ENCODE data around the gene BAHD1.
"Not testable (repeated sequence)": the region's sequence is repeated elsewhere in the genome, so short reads cannot be mapped to it uniquely, and the experiment has no call there.

Gene BAHD1

DNA sequence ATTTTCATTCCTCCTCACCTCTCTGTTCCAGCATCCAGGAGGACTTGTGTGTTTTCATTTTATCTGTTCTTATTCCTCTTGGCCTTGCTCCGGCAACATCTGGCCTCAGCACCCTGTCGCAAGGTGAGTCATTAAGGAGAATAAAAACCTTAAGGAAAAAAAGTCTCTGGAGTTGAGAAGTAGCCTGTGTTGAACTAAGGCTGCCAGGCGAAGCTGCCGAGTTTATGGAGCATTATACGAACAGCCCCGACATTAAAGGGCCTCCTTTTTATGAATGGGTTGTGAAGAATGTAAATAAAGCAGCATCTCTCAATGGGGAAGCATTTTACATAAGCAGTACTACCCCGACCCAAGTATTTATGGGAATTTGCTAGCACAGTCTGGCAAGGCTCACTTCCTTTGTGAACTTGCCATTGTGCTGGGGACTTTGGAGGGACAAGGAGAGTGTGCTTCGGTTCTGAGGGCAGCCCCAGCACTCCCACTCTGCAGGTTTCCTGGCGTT is 4.7 kb downstream of the BAHD1 start:
- no peak for DNase-seq (ENCODE audit: low spot score)

DNA sequence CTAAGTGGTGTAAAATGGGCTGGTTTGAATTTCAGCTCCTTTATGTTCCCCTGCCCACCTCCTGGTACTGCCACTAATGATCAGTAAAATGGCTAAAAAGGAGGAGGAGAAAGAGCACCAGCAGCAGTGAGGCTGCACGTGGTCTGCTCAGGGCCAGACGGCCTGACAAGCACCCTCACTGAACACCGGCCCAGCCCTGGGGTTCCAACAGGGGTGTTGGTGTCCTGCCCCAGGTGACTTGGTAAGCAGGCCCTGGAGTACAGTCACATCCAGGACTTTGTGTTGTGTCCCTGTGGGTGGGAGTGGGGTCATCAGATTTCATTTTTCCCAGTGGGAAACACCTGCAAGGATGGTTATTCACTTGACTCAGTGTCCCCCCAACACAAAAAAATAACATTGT is 5.4 kb downstream of the BAHD1 start:
- DNase-seq (ENCODE audit: low spot score) = no peak

DNA sequence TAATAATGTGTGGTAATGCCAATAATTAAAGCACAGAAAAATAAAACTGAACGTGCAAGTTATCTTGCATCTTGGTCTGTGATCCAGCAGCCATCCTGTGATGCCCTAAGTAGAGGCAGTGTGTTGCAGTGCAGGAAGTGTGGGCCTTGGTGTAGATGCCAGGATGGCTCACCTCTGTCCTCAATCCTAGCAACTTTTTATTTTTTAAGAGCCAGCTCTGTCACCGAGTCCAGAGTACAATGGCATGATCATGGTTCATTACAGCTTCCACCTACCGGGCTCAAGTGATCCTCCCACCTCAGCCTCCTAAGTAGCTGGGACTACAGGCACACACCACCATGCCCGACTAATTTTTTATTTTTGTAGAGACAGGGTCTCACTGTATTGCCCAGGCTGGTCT is 7.6 kb downstream of the BAHD1 start:
- no peak for DNase-seq (ENCODE audit: low spot score)

DNA sequence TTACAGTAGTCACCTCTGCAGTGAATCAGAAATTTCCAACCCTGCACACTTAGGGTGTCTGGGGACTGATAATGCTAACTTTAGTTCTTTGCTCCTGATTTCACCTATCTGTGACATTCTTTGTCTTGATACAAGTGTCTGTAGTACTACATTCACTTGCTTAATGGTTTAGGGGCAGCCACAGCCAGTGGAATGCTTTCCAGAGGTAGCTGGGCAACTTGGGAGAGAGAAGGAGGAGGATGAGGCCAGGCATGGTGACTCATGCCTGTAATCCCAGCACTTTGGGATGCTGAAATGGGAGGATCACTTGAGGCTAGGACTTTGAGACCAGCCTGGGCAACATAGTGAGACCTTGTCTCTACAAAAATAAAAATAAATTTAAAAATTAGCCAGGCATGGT is 8.5 kb downstream of the BAHD1 start:
- no peak for DNase-seq (ENCODE audit: low spot score)

DNA sequence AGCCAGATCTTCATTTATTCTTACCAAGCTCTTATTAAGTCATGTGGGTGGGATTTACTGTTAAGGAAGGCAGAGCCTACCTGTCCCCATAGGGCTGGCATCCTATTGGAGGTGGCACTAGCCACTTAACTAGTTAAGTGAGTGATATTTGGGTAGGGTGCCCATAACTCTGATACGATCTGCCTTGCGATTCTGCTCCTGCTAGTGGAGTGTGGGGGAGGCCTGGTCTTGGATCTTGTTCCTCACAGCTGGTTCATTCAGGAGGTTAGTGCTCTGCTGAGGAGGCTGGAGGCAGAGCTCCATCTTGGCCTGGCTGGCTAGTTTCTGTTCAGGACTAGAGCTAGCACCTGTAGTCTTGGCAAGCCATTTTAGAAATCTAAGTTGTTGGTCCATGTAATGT is 9.3 kb downstream of the BAHD1 start:
- no peak for DNase-seq (ENCODE audit: low spot score)

DNA sequence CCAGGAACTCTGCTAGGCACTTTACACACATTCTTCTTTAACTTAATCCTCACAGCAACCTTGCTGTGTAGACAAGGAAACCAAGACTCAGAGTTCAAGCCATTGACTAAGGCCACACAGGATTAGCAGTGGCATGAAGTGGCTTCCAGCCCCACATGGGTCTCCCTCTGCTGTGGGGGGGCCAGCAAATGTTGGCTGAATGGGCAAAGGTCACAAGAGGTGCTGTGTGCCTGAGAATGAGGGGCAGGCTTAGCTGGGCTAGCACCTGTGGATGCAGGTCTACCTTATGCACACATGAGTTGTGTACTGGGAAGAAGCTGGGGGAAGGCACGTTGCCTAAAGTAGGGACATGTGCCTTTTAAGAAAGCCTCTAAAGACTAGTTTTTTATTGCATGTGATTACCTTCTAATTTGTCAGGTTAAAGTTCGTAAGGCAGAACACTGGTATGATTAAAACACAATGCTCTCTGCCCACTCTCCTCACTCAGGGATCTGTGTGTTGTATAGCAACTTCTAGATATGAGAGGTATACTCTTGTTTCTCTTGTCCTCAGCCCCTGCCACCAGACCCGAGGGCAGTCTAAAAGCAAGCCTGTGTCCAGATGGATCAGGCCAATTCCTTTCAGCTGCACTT is 10.9 kb downstream of the BAHD1 start:
- no peak for DNase-seq (ENCODE audit: low spot score)

DNA sequence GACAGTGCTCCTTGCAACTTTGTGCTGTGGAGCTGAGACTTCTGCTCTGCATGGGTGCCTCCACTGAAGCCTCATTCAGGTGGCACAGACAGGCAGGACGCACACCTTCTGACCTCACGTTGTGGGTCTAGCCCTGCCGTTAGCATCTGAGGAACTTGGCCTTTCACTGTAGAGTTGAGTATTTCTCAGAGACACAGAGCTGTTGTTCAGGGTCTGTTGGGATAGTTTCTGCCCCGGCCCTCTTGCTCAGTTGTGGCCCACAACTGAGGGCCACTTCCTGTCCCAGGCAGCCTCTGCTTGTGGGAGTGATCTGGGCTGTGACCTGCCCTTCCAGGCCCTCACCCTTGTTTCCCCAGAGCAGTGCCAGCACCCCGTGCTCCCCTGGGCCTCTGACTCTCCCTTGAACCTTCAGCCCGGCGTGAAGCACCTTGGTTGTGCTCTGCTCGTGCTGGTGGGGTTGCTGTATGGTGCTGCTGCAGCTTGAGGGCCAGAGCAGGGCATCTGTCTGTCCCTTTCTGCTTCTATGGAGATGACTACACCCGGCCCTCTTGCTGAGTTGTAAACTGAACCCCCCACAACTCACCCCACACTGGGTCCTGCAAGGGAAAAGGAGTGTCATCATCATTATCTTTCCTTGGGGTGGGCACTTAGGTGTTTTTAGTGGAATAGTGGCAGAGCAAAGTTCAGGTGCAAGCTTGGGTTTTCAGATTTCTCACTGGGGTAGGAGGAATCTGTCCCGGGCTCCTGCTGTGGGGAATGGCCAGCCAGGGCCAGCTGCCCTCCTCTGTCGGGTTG is 11.7 kb downstream of the BAHD1 start:
- DNase-seq (ENCODE audit: low spot score) = no peak

DNA sequence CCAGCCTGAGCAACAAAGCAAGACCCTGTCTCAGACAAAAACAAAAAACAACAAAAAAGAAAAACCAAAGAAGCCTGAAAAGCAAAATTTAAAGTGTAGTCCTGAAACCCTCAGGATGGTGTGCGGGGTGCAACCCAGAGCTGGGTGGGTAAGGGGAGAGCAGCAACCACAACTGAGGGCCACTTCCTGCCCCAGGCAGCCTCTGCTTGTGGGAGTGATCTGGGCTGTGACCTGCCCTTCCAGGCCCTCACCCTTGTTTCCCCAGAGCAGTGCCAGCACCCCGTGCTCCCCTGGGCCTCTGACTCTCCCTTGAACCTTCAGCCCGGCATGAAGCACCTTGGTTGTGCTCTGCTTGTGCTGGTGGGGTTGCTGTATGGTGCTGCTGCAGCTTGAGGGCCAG is 13.2 kb downstream of the BAHD1 start:
- not testable (repeated sequence) for DNase-seq (ENCODE audit: low spot score)

DNA sequence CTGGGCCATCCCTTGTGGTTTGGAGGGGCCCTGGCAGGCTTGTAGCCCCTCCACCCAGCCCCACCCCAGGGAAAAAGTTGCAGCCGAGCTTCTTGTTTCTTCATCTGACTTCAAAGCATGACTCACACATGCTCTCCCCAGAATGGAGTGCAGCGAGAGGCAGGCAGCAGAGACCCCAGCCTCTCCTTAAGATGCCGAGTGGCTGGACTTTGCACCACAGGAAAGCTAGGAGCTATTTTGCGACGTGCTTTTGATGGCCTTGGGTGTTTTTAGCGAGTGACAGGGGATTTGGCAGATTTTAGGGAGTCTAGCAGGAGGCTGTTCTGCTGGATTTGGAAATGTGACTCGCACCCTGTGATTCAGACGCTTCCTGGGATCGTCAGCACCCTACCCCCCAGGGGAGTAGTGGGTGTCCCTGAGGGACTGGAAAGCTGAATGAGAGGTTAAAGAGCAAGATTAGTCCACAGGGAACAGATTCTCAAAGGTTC is 14.2 kb downstream of the BAHD1 start:
- no peak for DNase-seq (ENCODE audit: low spot score)

DNA sequence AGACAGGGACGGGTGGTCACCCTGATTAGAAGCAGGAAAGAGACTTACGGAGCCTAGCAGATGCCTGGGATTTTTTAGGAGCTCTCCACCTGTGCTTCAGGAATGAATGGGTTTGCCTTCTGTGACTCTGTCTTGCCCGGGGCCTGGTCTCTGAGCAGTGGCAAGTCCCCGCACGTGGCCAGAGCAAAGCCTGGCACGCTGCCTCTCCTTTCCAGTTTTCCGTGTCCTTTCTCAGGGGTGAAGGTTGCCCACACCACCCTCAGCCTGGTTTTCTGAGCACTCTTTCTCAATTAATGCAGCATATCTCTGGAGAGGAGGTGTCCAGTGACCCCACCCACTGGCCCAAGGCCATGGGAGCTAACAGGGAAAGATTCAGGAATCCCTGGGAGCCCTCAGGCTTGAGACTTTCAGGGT is 15.6 kb downstream of the BAHD1 start:
- no peak for DNase-seq (ENCODE audit: low spot score)

DNA sequence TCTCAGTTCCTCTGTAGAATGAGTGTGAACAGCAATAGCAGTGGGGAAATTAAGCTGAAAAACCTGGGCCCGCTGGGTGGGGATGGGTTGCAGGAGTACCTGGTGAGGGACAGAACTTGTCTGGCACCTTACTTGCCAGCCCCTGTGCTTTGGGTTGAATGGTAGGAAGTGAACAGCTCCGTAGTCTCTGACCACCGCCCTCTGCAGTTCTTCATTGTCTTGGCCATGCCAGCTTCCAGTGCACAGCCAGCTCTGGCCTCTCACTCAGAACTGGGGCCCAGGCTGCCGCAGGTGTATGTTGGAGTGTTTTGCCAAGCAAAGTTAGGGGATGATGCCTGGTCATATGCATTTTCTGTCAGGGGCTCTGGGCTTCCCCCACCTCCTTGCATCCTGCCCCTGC is 16.0 kb downstream of the BAHD1 start:
- DNase-seq (ENCODE audit: low spot score) = no peak

DNA sequence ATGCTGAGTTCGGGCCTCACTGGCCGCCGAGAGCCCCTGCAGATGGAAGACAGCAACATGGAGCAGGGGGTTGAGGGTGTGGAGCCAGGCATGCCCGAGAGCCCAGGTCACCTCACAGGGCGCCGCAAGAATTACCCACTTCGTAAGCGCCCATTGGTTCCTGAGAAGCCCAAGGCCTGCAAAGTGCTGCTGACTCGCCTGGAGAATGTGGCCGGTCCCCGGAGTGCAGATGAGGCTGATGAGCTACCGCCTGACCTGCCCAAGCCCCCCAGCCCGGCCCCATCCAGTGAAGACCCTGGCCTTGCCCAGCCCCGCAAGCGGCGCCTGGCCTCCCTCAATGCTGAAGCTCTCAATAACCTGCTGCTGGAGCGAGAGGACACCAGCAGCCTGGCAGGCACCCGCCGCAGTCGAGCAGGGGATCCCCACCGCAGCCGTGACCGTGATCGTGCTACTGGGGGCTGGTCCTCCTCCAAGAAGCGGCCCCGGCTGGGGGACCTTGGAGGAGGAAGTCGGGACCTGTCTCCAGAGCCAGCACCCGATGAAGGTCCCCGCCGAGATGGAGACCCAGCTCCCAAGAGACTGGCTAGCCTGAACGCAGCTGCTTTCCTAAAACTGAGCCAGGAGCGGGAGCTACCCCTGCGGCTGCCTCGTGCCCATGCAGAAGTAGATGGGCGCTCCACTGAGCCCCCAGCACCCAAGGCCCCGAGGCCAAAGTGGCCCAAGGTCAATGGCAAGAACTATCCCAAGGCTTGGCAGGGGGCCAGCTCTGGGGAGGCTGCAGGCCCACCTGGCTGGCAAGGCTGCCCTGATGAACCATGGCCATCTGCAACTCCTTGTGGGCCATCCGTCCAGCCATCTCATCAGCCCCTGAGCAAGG is 18.0 kb downstream of the BAHD1 start:
- DNase-seq (ENCODE audit: low spot score) = no peak

DNA sequence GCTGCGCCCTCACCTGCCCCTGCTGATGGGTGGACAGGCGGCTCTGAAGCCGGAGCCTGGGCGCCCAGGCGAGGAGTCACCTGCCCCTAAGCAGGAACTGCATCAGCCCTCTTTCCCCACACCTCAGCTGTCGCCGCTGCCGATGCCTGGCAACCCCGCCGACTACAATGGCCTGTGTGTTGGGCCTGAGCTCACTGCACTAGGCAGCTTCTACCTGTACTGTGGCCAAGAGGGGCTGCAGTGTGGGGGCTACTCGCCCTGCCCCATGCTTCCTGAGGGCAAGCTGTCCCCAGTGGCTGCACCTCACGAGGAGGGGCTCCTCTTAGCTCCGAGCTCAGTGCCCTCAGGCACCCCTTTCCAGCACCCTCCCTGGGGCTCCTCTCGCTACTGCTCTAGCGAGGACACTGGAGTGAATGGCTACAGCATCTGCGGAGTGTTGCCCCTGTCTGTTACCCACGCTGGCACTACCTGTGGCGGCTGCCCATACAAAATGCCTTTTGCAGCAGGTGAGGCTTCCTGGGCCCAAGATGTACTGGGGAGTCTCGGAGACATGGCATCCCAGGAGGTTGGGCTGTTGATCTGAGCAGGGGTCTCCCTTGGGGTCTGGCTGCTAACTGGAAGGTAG is 18.8 kb downstream of the BAHD1 start:
- DNase-seq (ENCODE audit: low spot score) = no peak

DNA sequence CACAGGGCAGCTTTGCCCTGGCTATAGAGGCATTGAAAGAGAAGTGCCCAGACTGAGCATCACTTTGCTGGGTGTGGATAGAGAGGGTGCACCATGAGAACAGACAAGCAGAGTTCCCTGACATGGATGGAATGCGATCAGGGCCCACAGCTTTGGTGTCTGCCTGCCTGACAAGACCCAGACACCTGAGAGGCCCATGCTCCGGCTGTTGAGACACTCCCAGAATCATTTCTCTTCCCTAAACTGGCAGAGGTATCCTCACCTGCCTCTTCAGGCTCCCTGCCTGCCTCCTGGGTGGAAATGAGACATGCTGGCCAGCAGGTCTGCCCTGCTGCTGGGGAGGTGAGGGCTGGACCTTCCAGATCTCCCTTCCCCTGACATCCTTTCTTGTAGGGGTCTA is 19.7 kb downstream of the BAHD1 start:
- DNase-seq (ENCODE audit: low spot score) = no peak

DNA sequence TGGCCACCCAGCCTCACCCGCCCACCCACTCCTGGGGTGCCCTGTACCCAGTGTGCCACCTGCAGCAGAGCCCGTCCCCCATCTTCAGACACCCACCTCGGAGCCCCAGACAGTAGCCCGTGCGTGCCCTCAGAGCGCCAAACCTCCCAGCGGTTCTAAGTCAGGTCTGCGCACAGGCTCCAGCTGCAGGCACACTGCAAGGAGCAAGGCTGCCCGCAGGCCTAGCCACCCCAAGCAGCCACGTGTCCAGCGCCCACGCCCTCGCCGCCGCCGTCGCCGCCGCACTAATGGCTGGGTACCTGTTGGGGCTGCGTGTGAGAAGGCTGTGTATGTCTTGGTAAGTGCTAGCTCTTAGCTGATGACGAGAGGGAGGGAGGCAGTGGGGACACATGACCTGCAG is 21.2 kb downstream of the BAHD1 start:
- no peak for DNase-seq (ENCODE audit: low spot score)

DNA sequence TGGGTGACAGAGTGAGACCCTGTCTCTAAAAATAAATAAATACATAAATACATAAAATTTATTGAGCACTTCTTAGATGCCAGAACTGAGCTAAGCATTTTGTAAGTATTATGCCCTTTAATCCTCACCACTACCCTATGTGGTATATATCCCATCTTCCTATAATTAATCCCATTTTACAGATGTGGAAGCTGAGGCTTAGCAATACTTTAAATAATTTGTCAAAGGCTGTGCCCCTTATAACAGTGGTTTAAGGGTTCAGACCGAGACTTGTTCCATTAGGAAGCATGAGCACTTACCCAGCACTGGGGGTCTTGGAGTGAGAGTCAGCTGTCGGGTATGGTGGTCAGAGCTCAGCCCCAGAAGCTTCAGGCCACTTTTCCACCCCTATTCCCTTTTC is 22.5 kb downstream of the BAHD1 start:
- no peak for DNase-seq (ENCODE audit: low spot score)

DNA sequence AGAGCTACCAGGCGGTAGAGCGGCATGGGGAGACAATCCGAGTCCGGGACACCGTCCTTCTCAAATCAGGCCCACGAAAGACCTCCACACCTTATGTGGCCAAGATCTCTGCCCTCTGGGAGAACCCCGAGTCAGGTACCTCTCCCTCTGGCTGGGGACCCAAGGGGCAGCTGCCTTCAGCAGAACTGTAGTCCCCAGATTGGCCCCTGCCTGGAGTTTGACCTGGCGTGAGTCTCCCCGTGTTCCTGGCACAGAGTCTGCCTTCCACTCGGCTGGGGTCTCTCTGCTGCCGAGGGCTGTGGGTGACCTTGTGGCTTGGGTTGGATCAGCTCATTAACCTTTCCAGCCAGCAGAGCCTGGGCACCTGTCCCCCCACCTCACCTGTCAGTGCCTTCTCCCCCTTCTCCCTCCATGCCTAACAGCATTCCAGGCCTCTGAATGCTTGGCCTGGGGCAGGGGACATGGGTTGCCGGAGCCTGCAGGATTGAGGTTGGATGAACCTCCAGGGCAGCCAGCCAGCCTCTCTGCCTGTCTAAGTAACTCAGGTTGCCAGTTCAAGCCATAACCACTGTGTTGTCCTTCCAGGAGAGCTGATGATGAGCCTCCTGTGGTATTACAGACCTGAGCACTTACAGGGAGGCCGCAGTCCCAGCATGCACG is 23.3 kb downstream of the BAHD1 start:
- DNase-seq (ENCODE audit: low spot score) = no peak

DNA sequence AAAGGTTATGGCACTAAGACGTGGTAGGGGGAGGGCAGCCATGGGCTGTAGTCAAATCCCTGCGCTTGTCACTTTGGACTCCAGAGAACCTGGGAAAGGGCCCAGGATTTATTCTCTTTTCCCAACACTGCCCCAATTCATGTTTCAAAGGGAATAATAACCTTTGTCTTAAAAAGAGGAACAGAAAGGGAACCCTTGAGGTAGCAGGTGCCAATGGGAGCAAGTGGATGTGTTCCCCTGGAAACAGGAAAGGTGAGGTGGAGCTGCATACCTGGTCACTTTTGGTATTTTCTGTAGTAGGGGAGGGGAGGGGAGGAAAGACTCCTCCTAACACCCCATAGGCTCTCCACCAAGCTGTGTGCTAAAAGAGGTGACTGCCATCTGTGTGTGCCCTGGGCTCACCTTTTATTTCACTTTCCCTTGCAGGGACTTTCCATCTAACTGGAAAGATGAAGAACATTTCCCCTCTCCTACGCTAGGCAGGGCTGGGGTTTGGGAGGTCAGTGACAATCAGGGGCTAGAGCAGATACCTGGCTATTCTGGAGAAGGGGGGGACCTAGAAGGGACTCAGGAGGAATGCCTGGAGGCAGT is 23.9 kb downstream of the BAHD1 start:
- DNase-seq (ENCODE audit: low spot score) = no peak

DNA sequence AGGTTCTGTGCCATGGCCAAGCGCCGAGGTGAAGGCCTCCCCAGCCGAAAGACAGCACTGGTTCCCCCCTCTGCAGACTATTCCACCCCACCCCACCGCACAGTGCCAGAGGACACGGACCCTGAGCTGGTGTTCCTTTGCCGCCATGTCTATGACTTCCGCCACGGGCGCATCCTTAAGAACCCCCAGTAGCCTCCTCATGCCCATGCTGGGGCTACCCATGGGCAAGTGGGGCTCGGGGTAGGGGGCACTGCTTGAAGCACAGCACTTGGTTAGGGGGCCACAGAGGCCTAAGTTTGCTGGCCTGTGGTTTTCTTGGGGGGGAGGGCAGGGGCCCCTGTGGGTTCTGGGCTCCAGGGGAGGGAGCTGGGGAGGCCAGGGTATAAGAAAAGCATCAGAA is 25.2 kb downstream of the BAHD1 start:
- DNase-seq (ENCODE audit: low spot score) = no peak

DNA sequence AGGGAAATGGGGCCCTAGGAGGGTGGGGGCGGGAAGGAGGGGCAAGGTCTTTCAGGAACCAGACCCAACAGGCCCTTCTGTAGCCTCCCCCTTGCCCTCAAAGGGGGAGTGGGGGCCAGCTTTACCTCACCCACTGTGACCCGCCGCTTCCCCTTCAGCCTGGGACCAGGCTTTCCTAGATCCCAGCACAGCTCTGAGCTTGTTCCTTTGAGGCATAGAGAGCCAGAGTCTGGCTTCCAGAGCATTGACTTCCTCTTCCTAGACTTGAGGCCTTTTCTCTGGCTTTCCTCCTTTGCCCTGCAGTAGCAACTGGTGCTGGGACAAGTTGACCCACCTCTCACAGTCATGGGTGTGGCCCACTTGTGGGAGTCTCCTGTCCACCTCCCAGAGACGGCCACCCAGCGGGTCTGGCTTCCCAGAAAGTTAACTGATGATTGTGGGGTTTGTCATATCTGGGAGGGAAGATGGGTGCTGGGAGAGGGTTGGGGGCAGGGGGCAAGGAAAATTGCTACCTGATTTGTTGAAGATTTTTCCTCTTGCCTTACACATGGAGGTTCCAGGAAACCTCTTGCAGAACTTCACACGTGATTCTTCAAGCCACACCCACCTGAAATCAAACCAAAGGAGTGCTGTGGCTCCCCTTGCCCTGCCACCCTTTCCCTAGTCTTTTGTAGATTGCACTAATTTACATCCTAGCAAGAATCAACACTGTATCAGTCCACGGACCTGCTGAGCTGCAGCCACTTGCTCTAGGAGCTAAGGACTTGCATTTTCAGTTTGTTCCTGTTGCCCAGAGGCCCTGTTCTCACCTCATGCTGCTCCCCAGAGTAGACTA is 25.9 kb downstream of the BAHD1 start:
- DNase-seq (ENCODE audit: low spot score) = no peak

Measured in SW480 (cell line).